PC-9 (cell line): Measurements from ENCODE around the gene PKD2L2.

ENCODE experiments used
- EZH2 ChIP-seq: fragments of 200-600 bp; sonication (generic); IDR thresholded peaks from 2 replicates; pipeline ENCODE4 v1.8.0; 2017; ENCODE audit warnings: antibody characterized with exemption, low read depth
- TF ChIP-seq, protein P1 (sequence below): fragments of 200-600 bp; sonication (generic); conservative IDR thresholded peaks from 2 replicates; pipeline ENCODE4 v1.6.1; 2017; ENCODE audit warnings: mixed run types, antibody characterized with exemption, mild to moderate bottlenecking, moderate library complexity

DNA sequence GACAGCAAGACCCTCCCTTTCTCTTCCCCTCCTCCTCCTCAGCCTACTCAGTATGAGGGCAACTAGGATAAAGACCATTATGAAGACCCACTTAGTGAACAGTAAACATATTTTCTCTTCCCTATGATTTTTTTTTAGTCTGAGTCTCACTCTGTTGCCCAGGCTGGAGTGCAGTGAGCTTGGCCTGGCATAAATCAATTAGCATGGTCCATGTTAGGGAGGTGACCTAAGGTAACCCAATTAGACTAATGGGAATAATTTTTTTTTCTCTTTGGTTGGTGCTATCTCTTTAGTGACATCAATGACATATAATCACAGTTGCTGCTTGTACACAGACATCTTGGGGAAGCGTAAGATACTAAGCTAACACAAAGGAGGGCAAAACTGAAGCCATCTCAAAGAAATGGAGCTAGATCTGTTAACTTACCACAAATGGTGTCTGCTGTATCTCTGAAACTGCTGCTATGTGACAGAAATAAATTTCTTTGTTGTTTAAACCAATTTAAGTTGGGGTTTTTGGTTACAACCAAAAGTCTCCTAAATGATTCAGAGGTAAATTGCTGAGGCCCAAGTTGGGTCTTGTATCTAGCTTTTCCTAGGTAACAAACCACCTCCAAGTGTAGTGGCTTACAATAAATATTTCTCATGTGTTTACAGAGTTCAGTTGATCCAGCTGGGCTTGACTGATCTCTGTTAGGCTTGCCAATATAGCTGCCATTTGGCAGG lies 13.3 kb downstream of the PKD2L2 start:
- TF ChIP-seq, protein P1, sequence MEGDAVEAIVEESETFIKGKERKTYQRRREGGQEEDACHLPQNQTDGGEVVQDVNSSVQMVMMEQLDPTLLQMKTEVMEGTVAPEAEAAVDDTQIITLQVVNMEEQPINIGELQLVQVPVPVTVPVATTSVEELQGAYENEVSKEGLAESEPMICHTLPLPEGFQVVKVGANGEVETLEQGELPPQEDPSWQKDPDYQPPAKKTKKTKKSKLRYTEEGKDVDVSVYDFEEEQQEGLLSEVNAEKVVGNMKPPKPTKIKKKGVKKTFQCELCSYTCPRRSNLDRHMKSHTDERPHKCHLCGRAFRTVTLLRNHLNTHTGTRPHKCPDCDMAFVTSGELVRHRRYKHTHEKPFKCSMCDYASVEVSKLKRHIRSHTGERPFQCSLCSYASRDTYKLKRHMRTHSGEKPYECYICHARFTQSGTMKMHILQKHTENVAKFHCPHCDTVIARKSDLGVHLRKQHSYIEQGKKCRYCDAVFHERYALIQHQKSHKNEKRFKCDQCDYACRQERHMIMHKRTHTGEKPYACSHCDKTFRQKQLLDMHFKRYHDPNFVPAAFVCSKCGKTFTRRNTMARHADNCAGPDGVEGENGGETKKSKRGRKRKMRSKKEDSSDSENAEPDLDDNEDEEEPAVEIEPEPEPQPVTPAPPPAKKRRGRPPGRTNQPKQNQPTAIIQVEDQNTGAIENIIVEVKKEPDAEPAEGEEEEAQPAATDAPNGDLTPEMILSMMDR: no peak
- TF ChIP-seq EZH2: no peak
